Measurements from ENCODE around the gene PRKCH. TPM values are rescaled to one million over a fixed set of nuclear protein-coding genes. Genes with fewer than 3 reads are reported as not detected.
"Not testable (repeated sequence)": the region's sequence is repeated elsewhere in the genome, so short reads cannot be mapped to it uniquely, and the experiment has no call there.

The PRKCH gene
- total RNA-seq, 4 donors from 2014 or later = 49.5 to 147 (median 59.2) TPM

DNA sequence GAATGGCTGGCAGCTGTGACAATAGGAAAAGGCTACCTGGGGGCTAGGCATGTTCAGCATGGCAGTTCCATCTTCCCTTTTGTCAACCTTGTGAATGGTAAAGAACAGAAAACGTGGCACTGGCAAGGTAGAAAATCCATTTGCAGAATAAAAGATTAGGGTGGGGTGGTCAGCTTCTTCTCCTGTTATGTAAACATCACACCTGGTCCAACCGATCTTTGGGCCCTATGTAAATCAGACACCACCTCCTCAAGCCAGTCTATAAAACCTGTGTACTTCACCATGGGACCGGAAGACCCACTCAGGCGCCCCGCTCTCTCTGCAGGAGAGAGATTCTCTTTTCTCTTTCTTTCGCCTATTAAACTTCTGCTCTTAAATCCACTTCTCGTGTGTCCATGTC lies 20.6 kb upstream of the PRKCH start:
- no peaks in the 10 kb centered on the region for H3K27me3 ChIP-seq
- 91% methylated on average over 7 of the region's 7 CpGs for WGBS
- H3K27ac ChIP-seq = no peak overlapping the region
- peaks cover 4% of the 10 kb centered on the region for H3K4me1 ChIP-seq
- H3K9me3 ChIP-seq = no peaks in the 10 kb centered on the region
- H3K4me3 ChIP-seq = no peak overlapping the region
- no peak for DNase-seq (ENCODE audit: low spot score in 2 of 2)
- TF ChIP-seq, protein P1, sequence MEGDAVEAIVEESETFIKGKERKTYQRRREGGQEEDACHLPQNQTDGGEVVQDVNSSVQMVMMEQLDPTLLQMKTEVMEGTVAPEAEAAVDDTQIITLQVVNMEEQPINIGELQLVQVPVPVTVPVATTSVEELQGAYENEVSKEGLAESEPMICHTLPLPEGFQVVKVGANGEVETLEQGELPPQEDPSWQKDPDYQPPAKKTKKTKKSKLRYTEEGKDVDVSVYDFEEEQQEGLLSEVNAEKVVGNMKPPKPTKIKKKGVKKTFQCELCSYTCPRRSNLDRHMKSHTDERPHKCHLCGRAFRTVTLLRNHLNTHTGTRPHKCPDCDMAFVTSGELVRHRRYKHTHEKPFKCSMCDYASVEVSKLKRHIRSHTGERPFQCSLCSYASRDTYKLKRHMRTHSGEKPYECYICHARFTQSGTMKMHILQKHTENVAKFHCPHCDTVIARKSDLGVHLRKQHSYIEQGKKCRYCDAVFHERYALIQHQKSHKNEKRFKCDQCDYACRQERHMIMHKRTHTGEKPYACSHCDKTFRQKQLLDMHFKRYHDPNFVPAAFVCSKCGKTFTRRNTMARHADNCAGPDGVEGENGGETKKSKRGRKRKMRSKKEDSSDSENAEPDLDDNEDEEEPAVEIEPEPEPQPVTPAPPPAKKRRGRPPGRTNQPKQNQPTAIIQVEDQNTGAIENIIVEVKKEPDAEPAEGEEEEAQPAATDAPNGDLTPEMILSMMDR (IDR thresholded peaks at IDR 0.05) = no peak
- TF ChIP-seq POLR2A (IDR thresholded peaks at IDR 0.05) (no peak), EP300 (IDR thresholded peaks at IDR 0.05) (no peak), POLR2AphosphoS5 (IDR thresholded peaks at IDR 0.05) (no peak)
- H3K36me3 ChIP-seq = no peaks in the 10 kb centered on the region

DNA sequence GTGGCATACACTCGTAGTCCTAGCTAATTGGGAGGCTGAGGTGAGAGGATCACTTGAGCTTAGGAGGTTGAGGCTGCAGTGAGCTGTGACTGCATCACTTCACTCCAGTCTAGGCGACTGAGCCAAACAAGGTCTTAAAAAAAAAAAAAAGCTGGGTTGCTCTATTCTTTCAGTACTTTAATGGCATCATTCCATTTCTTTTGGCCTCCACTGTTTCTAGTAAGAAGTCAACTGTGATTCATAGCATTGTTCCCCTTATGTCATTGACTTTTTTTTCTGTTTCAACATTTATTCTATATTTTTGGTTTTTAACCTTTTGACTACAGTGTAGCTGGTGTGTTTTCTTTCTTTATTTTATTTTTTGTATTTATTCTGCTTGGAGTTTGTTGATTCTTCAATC lies 16.7 kb upstream of the PRKCH start:
- no peaks in the 10 kb centered on the region for H3K27me3 ChIP-seq
- DNase-seq (ENCODE audit: low spot score in 2 of 2) = no peak
- 97% methylated on average over 2 of the region's 2 CpGs for WGBS

GRCh38 chr14:61308198-61308597 lies 13.2 kb upstream of the PRKCH start:
- no peak overlapping the region for H3K27ac ChIP-seq
- WGBS = 47% methylated on average over 3 of the region's 3 CpGs
- DNase-seq (ENCODE audit: low spot score in 2 of 2) = no peak

More for the DNA sequence above, 16.7 kb upstream of the PRKCH start:
- no peaks in the 10 kb centered on the region for H3K36me3 ChIP-seq
- no peak overlapping the region for H3K27ac ChIP-seq
- TF ChIP-seq POLR2A (IDR thresholded peaks at IDR 0.05) = no peak
- TF ChIP-seq, protein P1 (IDR thresholded peaks at IDR 0.05) = no peak
- TF ChIP-seq POLR2AphosphoS5 (IDR thresholded peaks at IDR 0.05) = no peak
- TF ChIP-seq EP300 (IDR thresholded peaks at IDR 0.05) = no peak
- no peaks in the 10 kb centered on the region for H3K9me3 ChIP-seq
- no peak overlapping the region for H3K4me3 ChIP-seq
- no peaks in the 10 kb centered on the region for H3K4me1 ChIP-seq

GRCh38 chr14:61308701-61309100 lies 12.7 kb upstream of the PRKCH start:
- 90% methylated on average over 4 of the region's 4 CpGs for WGBS
- not testable (repeated sequence) for H3K9me3 ChIP-seq

More at GRCh38 chr14:61308198-61308597, 13.2 kb upstream of the PRKCH start:
- no peak for TF ChIP-seq POLR2AphosphoS5 (IDR thresholded peaks at IDR 0.05)
- TF ChIP-seq POLR2A (IDR thresholded peaks at IDR 0.05) = no peak
- TF ChIP-seq EP300 (IDR thresholded peaks at IDR 0.05) = no peak
- TF ChIP-seq, protein P1 (IDR thresholded peaks at IDR 0.05) = no peak
- no peak overlapping the region for H3K4me3 ChIP-seq
- H3K9me3 ChIP-seq = no peaks in the 10 kb centered on the region
- H3K36me3 ChIP-seq = no peaks in the 10 kb centered on the region
- no peaks in the 10 kb centered on the region for H3K4me1 ChIP-seq
- no peaks in the 10 kb centered on the region for H3K27me3 ChIP-seq

DNA sequence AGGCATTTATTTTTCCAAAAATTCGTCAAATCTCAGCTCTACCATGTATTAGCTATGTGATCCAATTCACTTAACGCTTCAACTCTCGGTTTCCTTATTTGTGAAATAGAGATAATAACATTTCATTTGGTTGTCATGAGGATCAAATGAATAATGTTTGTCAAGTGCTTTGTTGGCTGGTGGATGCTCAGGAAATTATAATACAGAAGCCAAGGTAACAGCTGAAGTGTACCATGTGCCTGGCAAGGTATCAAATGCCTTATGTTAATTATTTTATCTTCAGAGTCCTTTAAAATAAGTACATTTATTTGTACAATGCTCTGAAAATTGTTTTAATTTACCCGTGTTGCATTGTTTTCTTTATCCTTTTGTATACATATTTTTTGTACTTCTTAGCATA lies 6.1 kb upstream of the PRKCH start:
- no peaks in the 10 kb centered on the region for H3K9me3 ChIP-seq

More at GRCh38 chr14:61308701-61309100, 12.7 kb upstream of the PRKCH start:
- H3K27me3 ChIP-seq; DNase-seq (ENCODE audit: low spot score in 2 of 2); H3K4me1 ChIP-seq; H3K4me3 ChIP-seq; H3K27ac ChIP-seq; H3K36me3 ChIP-seq: not testable (repeated sequence)

More for the DNA sequence above, 6.1 kb upstream of the PRKCH start:
- Histone ChIP-seq H3K27ac (no peak overlapping the region), H3K4me1 (no peaks in the 10 kb centered on the region), H3K36me3 (no peaks in the 10 kb centered on the region), H3K4me3 (no peak overlapping the region), H3K27me3 (no peaks in the 10 kb centered on the region)
- WGBS = 85% methylated on average over 4 of the region's 4 CpGs
- DNase-seq (ENCODE audit: low spot score in 2 of 2) = no peak
- TF ChIP-seq, protein P1 (IDR thresholded peaks at IDR 0.05) = no peak
- TF ChIP-seq POLR2AphosphoS5 (IDR thresholded peaks at IDR 0.05) (no peak), EP300 (IDR thresholded peaks at IDR 0.05) (no peak), POLR2A (IDR thresholded peaks at IDR 0.05) (no peak)
